ENCODE measurements around the gene SERPINB3.

SERPINB3 gene

DNA sequence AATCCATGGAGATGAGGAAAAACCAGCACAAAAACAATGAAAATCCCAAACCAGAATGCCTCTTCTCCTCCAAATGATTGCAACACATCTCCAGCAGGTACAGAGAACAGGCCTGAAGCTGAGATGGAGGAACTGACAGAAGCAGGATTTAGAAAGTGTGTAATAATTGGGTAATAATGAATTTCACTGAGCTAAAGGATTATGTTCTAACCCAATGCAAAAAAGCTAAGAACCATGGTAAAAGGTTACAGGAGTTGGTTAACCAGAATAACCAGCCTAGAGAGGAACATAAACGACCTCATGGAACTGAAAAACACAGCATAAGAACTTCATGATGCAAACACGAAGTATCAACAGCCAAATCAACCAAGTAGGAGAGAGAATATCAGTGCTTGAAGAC, 27.4 kb upstream of the SERPINB3 start:
- TF ChIP-seq SUZ12 (IDR thresholded peaks at IDR 0.05; ENCODE audit: extremely low read depth, insufficient read depth, insufficient read length) (no peak), ZNF274 (IDR thresholded peaks at IDR 0.05; ENCODE audit: low read depth, low read length) (no peak), YY1 (IDR thresholded peaks at IDR 0.05; ENCODE audit: insufficient read depth, insufficient read length) (no peak)
- H3K36me3 ChIP-seq (ENCODE audit: insufficient read depth, insufficient read length, low read length), result no peaks in the 10 kb centered on the region

DNA sequence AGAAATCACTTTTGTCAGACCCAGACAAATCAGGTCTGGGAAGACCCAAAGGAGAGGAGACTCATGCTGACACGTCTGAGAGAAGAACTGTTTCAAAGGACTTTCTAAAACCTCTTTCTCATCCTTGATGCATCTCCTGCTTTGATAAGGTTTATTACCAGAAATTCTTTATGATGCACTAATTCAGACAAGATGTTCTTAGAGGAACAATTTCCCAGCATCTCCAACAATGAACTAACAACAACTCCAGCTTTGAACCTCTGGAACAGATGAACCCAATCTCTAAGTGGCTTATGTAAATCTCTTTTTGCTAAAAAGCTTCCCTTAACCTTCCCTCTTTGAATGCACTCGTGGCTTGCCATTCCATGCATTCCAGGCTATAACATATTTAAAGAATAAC, 25.2 kb upstream of the SERPINB3 start:
- H3K4me1 ChIP-seq (ENCODE audit: insufficient read depth, insufficient read length), result no peaks in the 10 kb centered on the region
- no peak for DNase-seq (ENCODE audit: low read depth, low spot score)
- H3K9me3 ChIP-seq (ENCODE audit: insufficient read depth, low read length), result peaks cover 8% of the 10 kb centered on the region; the same call in 1 of the 2 replicates
- H3K36me3 ChIP-seq (ENCODE audit: insufficient read depth, insufficient read length, low read length), result no peaks in the 10 kb centered on the region
- no peaks in the 10 kb centered on the region for H3K27me3 ChIP-seq (ENCODE audit: insufficient read depth, insufficient read length)
- no peak overlapping the region for H3K4me3 ChIP-seq (ENCODE audit: insufficient read length, low read depth)
- H3K9ac ChIP-seq (ENCODE audit: insufficient read length, low read depth), result no peak overlapping the region
- no peak for TF ChIP-seq ZNF274 (IDR thresholded peaks at IDR 0.05; ENCODE audit: low read depth, low read length)
- TF ChIP-seq YY1 (IDR thresholded peaks at IDR 0.05; ENCODE audit: insufficient read depth, insufficient read length), result no peak
- TF ChIP-seq SUZ12 (IDR thresholded peaks at IDR 0.05; ENCODE audit: extremely low read depth, insufficient read depth, insufficient read length), result no peak

More for the DNA sequence above, 27.4 kb upstream of the SERPINB3 start:
- DNase-seq (ENCODE audit: low read depth, low spot score), result no peak
- no peaks in the 10 kb centered on the region for H3K27me3 ChIP-seq (ENCODE audit: insufficient read depth, insufficient read length)
- no peaks in the 10 kb centered on the region for H3K4me1 ChIP-seq (ENCODE audit: insufficient read depth, insufficient read length)
- peaks cover 15% of the 10 kb centered on the region for H3K9me3 ChIP-seq (ENCODE audit: insufficient read depth, low read length)
- no peak overlapping the region for H3K4me3 ChIP-seq (ENCODE audit: insufficient read length, low read depth)
- no peak overlapping the region for H3K9ac ChIP-seq (ENCODE audit: insufficient read length, low read depth)

DNA sequence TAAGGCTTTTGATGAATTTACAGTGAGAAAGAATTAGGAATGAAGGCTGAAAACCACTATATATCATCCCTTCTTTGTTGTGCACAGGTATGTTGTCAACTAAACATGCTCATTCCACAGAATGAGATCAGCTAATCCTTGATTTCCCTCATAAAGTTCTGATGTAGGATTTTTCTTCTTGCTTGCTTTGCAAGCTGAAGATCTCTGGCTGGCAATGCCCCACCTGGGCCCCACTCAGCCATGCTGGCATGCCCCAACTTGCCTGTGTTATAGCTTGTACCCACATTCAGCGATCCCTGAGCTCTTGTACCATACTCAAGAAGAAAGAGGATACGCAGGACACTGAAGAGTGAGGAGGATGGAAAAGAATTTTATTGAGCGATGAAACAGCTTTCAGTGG, 23.0 kb upstream of the SERPINB3 start:
- TF ChIP-seq SUZ12 (IDR thresholded peaks at IDR 0.05; ENCODE audit: extremely low read depth, insufficient read depth, insufficient read length), result no peak
- no peak for TF ChIP-seq ZNF274 (IDR thresholded peaks at IDR 0.05; ENCODE audit: low read depth, low read length)
- TF ChIP-seq YY1 (IDR thresholded peaks at IDR 0.05; ENCODE audit: insufficient read depth, insufficient read length), result no peak
- Histone ChIP-seq H3K27me3 (ENCODE audit: insufficient read depth, insufficient read length) (no peaks in the 10 kb centered on the region), H3K36me3 (ENCODE audit: insufficient read depth, insufficient read length, low read length) (no peaks in the 10 kb centered on the region), H3K9me3 (ENCODE audit: insufficient read depth, low read length) (peaks cover 8% of the 10 kb centered on the region; the same call in 1 of the 2 replicates), H3K4me3 (ENCODE audit: insufficient read length, low read depth) (no peak overlapping the region), H3K9ac (ENCODE audit: insufficient read length, low read depth) (no peak overlapping the region), H3K4me1 (ENCODE audit: insufficient read depth, insufficient read length) (no peaks in the 10 kb centered on the region)
- DNase-seq (ENCODE audit: low read depth, low spot score), result no peak

DNA sequence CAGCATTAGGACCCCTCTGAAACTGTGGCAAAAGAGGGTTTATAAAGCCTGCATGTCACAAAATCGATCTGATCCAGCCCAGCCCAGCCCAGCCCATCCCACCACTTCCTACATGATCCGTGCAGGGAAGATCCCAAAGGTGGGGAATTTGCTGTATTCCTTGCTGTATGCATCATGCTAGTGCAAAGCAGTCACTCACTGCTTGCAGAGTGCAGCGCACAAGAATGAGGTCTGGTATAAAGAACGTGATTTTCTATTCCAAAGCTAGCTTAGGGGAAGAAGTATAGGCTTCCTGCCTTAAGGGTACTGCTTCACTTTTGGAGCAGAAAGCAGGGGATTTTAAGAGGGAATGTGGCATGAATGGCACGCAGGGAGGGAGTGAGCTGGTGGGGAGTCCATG, 22.2 kb upstream of the SERPINB3 start:
- no peak overlapping the region for H3K4me3 ChIP-seq (ENCODE audit: insufficient read length, low read depth)
- TF ChIP-seq ZNF274 (IDR thresholded peaks at IDR 0.05; ENCODE audit: low read depth, low read length), result no peak
- no peak for TF ChIP-seq YY1 (IDR thresholded peaks at IDR 0.05; ENCODE audit: insufficient read depth, insufficient read length)
- TF ChIP-seq SUZ12 (IDR thresholded peaks at IDR 0.05; ENCODE audit: extremely low read depth, insufficient read depth, insufficient read length), result no peak
- H3K9ac ChIP-seq (ENCODE audit: insufficient read length, low read depth), result no peak overlapping the region
- DNase-seq (ENCODE audit: low read depth, low spot score), result no peak
- peaks cover 8% of the 10 kb centered on the region; the same call in 1 of the 2 replicates for H3K9me3 ChIP-seq (ENCODE audit: insufficient read depth, low read length)
- no peaks in the 10 kb centered on the region for H3K4me1 ChIP-seq (ENCODE audit: insufficient read depth, insufficient read length)
- no peaks in the 10 kb centered on the region for H3K36me3 ChIP-seq (ENCODE audit: insufficient read depth, insufficient read length, low read length)
- no peaks in the 10 kb centered on the region for H3K27me3 ChIP-seq (ENCODE audit: insufficient read depth, insufficient read length)

DNA sequence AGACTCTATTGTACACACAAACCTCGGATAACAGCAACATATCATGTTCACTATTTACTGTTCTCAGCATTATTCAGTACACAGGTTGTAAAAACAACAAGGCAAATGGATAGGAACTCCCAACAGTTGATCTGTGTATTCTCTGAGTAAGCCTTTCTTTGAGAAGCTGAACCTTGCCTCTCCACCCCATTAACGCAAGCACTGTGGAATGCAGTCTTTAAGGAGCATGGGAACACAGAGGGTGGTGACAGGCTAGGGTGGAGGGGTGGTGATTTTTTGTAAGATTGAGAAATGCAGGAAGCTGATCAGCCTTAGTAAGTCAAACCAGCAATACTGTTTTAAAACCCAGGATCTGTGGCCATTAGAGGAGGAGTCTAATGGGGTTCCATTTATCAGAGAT, 21.5 kb upstream of the SERPINB3 start:
- Histone ChIP-seq H3K36me3 (ENCODE audit: insufficient read depth, insufficient read length, low read length) (no peaks in the 10 kb centered on the region), H3K4me3 (ENCODE audit: insufficient read length, low read depth) (no peak overlapping the region), H3K9me3 (ENCODE audit: insufficient read depth, low read length) (peaks cover 8% of the 10 kb centered on the region; the same call in 1 of the 2 replicates), H3K27me3 (ENCODE audit: insufficient read depth, insufficient read length) (no peaks in the 10 kb centered on the region), H3K4me1 (ENCODE audit: insufficient read depth, insufficient read length) (no peaks in the 10 kb centered on the region), H3K9ac (ENCODE audit: insufficient read length, low read depth) (no peak overlapping the region)
- TF ChIP-seq ZNF274 (IDR thresholded peaks at IDR 0.05; ENCODE audit: low read depth, low read length) (no peak), SUZ12 (IDR thresholded peaks at IDR 0.05; ENCODE audit: extremely low read depth, insufficient read depth, insufficient read length) (no peak), YY1 (IDR thresholded peaks at IDR 0.05; ENCODE audit: insufficient read depth, insufficient read length) (no peak)
- DNase-seq (ENCODE audit: low read depth, low spot score), result peak; percentile 54

DNA sequence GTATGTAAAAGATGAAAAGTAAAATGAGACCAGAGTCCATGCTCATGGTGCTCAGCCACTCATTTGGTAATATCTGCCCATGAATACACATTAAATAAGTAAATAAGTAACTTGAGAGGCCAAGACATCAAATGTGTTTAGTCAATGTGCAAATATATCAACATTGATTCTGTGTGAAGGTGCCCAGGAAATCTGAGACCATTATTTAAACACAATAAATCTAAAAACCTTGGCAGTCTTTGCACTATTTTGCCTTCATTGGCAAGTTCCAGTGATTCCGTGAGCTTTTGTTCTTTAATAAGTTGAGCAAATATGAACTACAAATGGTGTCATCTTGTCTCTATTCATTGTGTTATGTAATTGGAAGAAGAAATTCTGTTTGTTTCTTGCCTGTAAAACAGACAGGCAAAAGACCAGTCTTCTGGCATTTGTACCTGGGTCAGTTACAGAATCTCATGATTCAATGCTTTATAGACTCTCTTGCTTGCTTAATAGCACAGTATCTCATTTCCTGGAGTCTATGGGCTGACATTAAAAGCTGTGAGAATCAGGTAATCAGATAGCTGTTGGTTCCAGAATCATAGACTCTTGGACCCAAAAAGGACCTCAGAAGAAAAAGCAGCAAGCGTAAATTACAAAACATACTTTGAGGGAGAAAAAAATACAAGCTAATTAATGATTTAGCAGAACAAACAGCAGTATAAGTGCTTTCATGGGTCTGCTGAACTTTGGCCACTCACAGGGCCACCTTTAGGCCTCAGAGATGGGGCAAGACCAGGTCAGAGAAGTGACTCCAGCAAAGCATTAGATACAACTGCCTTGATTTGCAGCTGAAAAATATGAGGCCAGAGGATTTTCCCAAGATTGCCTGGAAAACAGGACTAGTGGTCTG, 20.0 kb upstream of the SERPINB3 start:
- no peak for TF ChIP-seq YY1 (IDR thresholded peaks at IDR 0.05; ENCODE audit: insufficient read depth, insufficient read length)
- TF ChIP-seq SUZ12 (IDR thresholded peaks at IDR 0.05; ENCODE audit: extremely low read depth, insufficient read depth, insufficient read length), result no peak
- no peak overlapping the region for H3K4me3 ChIP-seq (ENCODE audit: insufficient read length, low read depth)
- H3K9me3 ChIP-seq (ENCODE audit: insufficient read depth, low read length), result no peaks in the 10 kb centered on the region; the same call in 1 of the 2 replicates
- H3K4me1 ChIP-seq (ENCODE audit: insufficient read depth, insufficient read length), result no peaks in the 10 kb centered on the region
- no peaks in the 10 kb centered on the region for H3K27me3 ChIP-seq (ENCODE audit: insufficient read depth, insufficient read length)
- DNase-seq (ENCODE audit: low read depth, low spot score), result no peak
- no peaks in the 10 kb centered on the region for H3K36me3 ChIP-seq (ENCODE audit: insufficient read depth, insufficient read length, low read length)
- H3K9ac ChIP-seq (ENCODE audit: insufficient read length, low read depth), result no peak overlapping the region

DNA sequence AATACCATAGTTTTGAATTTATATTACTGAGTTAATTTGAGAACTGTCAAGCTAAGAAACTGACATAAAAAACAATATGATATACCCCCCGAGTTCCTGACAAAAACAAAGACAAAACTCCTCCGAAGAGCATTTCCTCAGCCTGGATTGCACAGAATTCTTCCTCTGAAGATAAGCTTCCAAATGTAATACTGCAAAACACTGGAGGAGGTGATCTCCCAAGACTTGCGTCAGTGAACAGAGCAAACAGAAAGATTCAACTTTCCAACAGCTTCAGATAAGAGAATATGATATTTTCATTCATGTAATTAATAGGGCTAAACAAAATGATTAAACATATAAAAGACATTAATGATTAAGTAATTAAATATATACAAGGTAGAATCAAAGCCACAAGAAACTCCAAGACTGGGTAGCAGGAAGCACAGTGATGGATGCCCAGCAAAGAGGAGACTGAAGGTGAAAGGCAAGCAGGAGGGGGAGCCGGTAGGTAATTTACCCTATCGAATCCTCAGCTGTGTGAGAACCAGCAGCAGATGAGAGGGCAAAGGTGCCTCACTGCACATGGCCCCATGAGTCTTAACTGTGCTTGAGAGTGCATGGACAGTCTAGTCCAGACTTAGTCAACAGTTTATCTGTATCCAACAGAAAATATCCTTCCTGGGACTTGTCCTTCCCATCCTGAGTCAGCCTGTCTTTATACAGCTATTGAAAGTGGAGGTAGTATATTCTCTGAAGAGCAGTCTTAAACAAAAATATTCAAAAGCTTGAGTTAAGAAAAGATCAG, 18.3 kb upstream of the SERPINB3 start:
- no peaks in the 10 kb centered on the region for H3K27me3 ChIP-seq (ENCODE audit: insufficient read depth, insufficient read length)
- no peaks in the 10 kb centered on the region for H3K4me1 ChIP-seq (ENCODE audit: insufficient read depth, insufficient read length)
- no peak for TF ChIP-seq SUZ12 (IDR thresholded peaks at IDR 0.05; ENCODE audit: extremely low read depth, insufficient read depth, insufficient read length)
- TF ChIP-seq YY1 (IDR thresholded peaks at IDR 0.05; ENCODE audit: insufficient read depth, insufficient read length), result no peak
- no peak for TF ChIP-seq ZNF274 (IDR thresholded peaks at IDR 0.05; ENCODE audit: low read depth, low read length)
- no peak overlapping the region for H3K4me3 ChIP-seq (ENCODE audit: insufficient read length, low read depth)
- H3K36me3 ChIP-seq (ENCODE audit: insufficient read depth, insufficient read length, low read length), result no peaks in the 10 kb centered on the region
- no peaks in the 10 kb centered on the region; the same call in 1 of the 2 replicates for H3K9me3 ChIP-seq (ENCODE audit: insufficient read depth, low read length)
- no peak overlapping the region for H3K9ac ChIP-seq (ENCODE audit: insufficient read length, low read depth)
- DNase-seq (ENCODE audit: low read depth, low spot score), result no peak

All from NT2/D1 (cell line).